ENCODE results near the gene ADCY7. TPM values are rescaled to one million over a fixed set of nuclear protein-coding genes. Genes with fewer than 3 reads are reported as not detected.

The ADCY7 gene
- total RNA-seq, 1 experiment from 2014 or later, result 5.9 TPM

- Mint-ChIP-seq H3K36me3 (peaks cover 27% of the 10 kb centered on the region), H3K27me3 (ENCODE audit: low read depth) (no peaks in the 10 kb centered on the region), H3K9me3 (no peaks in the 10 kb centered on the region), H3K4me1 (no peaks in the 10 kb centered on the region), H3K27ac (no peak overlapping the region), H3K4me3 (no peak overlapping the region)
- CTCF ChIA-PET, result interaction anchor here (2.1 kb wide), 1 partner anchor 17 kb away, joined by 6 read pairs; no protein-coding TSS in a partner anchor
- no peak for DNase-seq (ENCODE audit: low spot score)
- no peak for TF ChIP-seq ZNF138 (CRISPR knock-in tag; conservative IDR thresholded peaks at IDR 0.05)
- no peak for TF ChIP-seq MYBL2 (CRISPR knock-in tag; IDR thresholded peaks at IDR 0.05)
- TF ChIP-seq EMX1 (CRISPR knock-in tag; IDR thresholded peaks at IDR 0.05), result no peak
- TF ChIP-seq ESRRA (CRISPR knock-in tag; IDR thresholded peaks at IDR 0.05; ENCODE audit: borderline replicate concordance), result no peak
- no peak for TF ChIP-seq ZNF396 (CRISPR knock-in tag; IDR thresholded peaks at IDR 0.05; ENCODE audit: borderline replicate concordance)
- TF ChIP-seq ELF4 (CRISPR knock-in tag; IDR thresholded peaks at IDR 0.05; ENCODE audit: low read depth), result no peak
- TF ChIP-seq NR3C1 (CRISPR knock-in tag; conservative IDR thresholded peaks at IDR 0.05; ENCODE audit: low read depth), result no peak
- TF ChIP-seq ZNF281 (CRISPR knock-in tag; IDR thresholded peaks at IDR 0.05), result no peak
- TF ChIP-seq IRF2 (CRISPR knock-in tag; IDR thresholded peaks at IDR 0.05; ENCODE audit: borderline replicate concordance, low read depth), result no peak
- TF ChIP-seq CBFB (CRISPR knock-in tag; IDR thresholded peaks at IDR 0.05; ENCODE audit: low read depth), result no peak
- no peak for TF ChIP-seq ZNF263 (CRISPR knock-in tag; IDR thresholded peaks at IDR 0.05; ENCODE audit: low read depth)
- no peak for TF ChIP-seq ZBTB21 (CRISPR knock-in tag; IDR thresholded peaks at IDR 0.05; ENCODE audit: borderline replicate concordance)
- no peak for ATAC-seq
- POLR2A ChIA-PET, result no interaction called here
Measured at GRCh38 chr16:50227120-50227519, 39.2 kb upstream of the ADCY7 start.

- no peaks in the 10 kb centered on the region for H3K27me3 Mint-ChIP-seq (ENCODE audit: low read depth)
- no peak for DNase-seq (ENCODE audit: low spot score)
- ChIA-PET POLR2A (no interaction called here), CTCF (interaction anchor here (2.1 kb wide), 1 partner anchor 17 kb away, joined by 6 read pairs; no protein-coding TSS in a partner anchor)
- no peak for ATAC-seq
- H3K36me3 Mint-ChIP-seq, result peaks cover 27% of the 10 kb centered on the region
- no peak overlapping the region for H3K4me3 Mint-ChIP-seq
- H3K9me3 Mint-ChIP-seq, result no peaks in the 10 kb centered on the region
- H3K27ac Mint-ChIP-seq, result no peak overlapping the region
- H3K4me1 Mint-ChIP-seq, result no peaks in the 10 kb centered on the region
- TF ChIP-seq TCF7 (CRISPR knock-in tag; IDR thresholded peaks at IDR 0.05; ENCODE audit: low read depth) (no peak), USF2 (CRISPR knock-in tag; IDR thresholded peaks at IDR 0.05) (no peak), OVOL2 (CRISPR knock-in tag; IDR thresholded peaks at IDR 0.05; ENCODE audit: borderline replicate concordance) (no peak), PRRX2 (CRISPR knock-in tag; IDR thresholded peaks at IDR 0.05) (no peak), ZNF416 (CRISPR knock-in tag; IDR thresholded peaks at IDR 0.05) (no peak), ZNF512 (CRISPR knock-in tag; IDR thresholded peaks at IDR 0.05; ENCODE audit: borderline replicate concordance) (no peak), NFE2L1 (CRISPR knock-in tag; IDR thresholded peaks at IDR 0.05) (no peak), MLX (CRISPR knock-in tag; IDR thresholded peaks at IDR 0.05) (no peak), ZNF532 (CRISPR knock-in tag; IDR thresholded peaks at IDR 0.05; ENCODE audit: borderline replicate concordance) (no peak), KAT7 (CRISPR knock-in tag; IDR thresholded peaks at IDR 0.05; ENCODE audit: borderline replicate concordance) (no peak), TEAD1 (CRISPR knock-in tag; IDR thresholded peaks at IDR 0.05) (no peak), FOXJ3 (CRISPR knock-in tag; IDR thresholded peaks at IDR 0.05; ENCODE audit: borderline replicate concordance) (no peak), ZNF219 (CRISPR knock-in tag; IDR thresholded peaks at IDR 0.05; ENCODE audit: borderline replicate concordance) (no peak), ZNF671 (CRISPR knock-in tag; IDR thresholded peaks at IDR 0.05) (no peak), ZNF232 (CRISPR knock-in tag; IDR thresholded peaks at IDR 0.05) (no peak), NR1H2 (CRISPR knock-in tag; IDR thresholded peaks at IDR 0.05) (no peak), ZNF121 (CRISPR knock-in tag; IDR thresholded peaks at IDR 0.05) (no peak)
Measured at GRCh38 chr16:50227665-50228064, 38.7 kb upstream of the ADCY7 start.

All from WTC11 (cell line).